Glomerular endothelial cell (primary cell): ENCODE measurements around the gene PITRM1. TPM values are rescaled to one million over a fixed set of nuclear protein-coding genes. Genes with fewer than 3 reads are reported as not detected.

Source experiments
- total RNA-seq: library from RNA; depleted of rRNA; stranded (reverse); fragments of >200 nt; gene quantifications from 2 replicates; pipeline ENCODE4 v1.2.3, GENCODE V29; 2015

Gene PITRM1
- total RNA-seq, 1 donor from 2014 or later, result 86.2 TPM

Other genes with a start within 250 kb of the PITRM1 start
- 273 and 280 TPM in 2 replicates for gene PFKP, start 105.2 kb downstream of the PITRM1 start, total RNA-seq